ENCODE results near the gene ZNF888. TPM values are rescaled to one million over a fixed set of nuclear protein-coding genes. Genes with fewer than 3 reads are reported as not detected.
A peak's percentile ranks its signal among the peaks of the same experiment; 100 is the strongest.

The ZNF888 gene
- total RNA-seq = 11.8 and 12.3 TPM in 2 replicates

DNA sequence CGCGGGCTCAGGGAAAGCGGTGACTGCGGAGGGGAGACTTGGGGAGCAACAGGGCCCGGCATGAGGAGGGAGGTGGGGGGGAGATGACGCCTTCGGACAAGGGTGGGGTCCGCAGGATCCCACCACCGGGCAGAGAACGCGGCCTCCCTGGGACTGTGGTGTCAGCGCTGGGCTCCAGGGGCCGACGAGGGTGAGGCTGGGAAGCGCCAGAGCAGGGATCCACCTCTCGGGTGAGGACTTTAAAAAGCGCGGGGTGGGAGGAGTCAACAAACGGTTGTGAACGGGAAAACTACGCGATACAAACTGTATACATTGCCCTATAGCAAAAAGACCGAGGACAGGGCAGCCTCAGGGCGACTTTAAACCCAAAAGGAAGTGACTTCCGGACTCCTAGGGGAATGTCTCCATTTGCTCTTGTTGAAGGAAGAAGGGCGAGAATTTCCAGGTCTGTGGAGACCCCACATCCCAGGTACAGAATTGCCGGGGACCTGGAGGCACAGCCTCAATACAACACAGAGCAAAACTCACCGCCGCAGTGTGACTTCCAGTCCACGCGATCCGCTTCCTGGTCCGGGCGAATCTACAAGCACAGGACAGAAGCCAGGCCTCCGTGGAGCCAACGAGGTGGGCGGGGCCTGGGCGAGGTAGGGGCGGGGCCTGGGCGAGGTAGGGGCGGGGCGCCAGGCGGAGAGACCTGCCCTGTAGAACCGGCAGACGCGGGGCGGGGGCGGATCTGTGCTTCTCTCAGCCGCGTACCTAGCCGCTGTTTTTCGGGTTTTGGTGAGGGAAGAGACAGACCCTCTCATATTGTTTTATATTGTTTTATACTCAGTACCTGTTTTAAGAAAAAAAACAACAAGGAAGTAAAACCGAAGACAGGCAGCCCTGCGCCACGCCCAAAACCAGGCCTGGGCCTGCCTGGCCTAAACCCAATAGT is at the start of gene ZNF888:
Gene ZNF888, minus strand, starts transcription at position 588 of the 937 bp plus-strand sequence. CDS start 5,555 bp downstream, outside the sequence.

DNA sequence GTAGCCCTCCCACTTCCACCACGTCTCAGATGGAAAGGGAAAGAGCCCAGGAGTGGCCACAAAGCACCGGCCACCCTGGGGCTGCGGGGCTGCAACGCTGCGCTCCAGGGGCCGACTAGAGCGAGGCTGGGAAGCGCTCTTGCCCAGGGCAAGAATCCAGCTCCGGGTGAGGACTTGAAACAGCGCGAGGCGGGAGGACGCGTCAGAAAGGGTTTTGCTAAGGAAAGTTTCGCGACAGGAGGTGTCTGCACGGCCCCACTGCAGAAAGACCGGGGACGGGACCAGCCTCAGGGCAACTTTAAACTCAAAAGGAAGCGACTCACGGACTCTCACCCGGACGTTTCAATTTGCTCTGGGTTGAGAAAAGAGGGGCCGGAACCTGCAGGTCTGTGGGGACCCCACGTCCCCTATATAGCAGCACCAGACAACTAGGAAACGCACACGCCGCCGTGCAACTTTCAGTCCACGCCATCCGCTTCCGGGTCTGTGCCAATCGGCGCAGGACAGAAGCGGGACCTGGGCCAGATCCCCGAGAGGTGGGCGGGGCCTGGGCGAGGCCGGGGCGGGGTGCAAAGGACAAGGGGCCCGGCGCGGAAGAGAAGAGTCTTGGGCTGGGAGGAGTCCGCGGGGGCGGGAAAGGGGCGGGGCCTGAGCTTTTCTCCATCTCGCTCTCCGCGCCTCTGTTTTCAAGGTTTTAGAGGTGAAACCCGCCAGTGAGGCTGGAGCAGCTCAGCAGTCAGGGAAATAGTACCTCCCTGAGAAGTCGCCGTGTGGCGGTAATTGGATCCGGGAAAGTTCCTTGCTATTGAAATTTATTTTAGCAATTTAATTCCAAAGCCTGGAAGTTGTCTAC is 39.4 kb upstream of the ZNF888 start, which contains the start of gene ZNF816:
Gene ZNF816, minus strand, starts transcription at position 488 of the 853 bp plus-strand sequence. CDS start 6,792 bp downstream, outside the sequence.

DNA sequence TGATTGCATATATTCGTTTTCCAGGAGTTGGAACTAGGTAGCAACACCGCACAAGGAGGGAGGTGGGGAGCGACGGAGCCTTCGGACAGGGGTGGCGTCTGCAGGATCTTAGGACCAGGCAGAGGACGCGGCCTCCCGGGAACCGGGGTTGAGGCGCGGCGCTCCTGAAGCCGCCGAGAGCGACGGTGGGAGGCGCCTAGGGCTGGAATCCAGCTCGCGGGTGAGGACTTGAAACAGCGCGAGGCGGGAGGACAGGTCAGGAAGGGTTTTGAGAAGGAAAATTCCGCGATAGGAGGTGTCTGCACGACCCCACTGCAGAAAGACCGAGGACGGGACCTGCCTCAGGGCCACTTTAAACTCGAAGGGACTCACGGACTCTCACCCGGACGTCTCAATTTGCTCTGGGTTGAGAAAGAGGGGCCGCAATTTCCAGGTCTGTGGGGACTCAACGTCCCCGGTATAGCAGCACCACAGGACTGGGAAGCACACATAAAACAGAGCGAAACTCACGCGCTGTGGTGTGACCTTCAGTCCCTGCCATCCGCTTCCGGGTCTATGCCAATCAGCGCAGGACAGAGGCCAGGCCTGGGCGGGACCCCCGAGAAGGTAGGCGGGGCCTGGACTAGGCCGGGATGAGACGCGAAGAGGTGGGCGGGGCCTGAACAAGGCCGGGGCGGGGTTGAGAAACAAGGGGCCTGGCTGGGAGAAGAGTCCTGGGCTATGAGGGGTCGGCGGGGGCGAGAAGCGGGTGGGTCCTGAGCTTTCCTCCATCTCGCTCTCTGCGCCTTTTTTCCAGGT is 25.9 kb downstream of the ZNF888 start, which contains the start of gene ZNF320:
Gene ZNF320, minus strand, starts transcription at position 498 of the 798 bp plus-strand sequence. CDS start 7,380 bp downstream, outside the sequence.

DNA sequence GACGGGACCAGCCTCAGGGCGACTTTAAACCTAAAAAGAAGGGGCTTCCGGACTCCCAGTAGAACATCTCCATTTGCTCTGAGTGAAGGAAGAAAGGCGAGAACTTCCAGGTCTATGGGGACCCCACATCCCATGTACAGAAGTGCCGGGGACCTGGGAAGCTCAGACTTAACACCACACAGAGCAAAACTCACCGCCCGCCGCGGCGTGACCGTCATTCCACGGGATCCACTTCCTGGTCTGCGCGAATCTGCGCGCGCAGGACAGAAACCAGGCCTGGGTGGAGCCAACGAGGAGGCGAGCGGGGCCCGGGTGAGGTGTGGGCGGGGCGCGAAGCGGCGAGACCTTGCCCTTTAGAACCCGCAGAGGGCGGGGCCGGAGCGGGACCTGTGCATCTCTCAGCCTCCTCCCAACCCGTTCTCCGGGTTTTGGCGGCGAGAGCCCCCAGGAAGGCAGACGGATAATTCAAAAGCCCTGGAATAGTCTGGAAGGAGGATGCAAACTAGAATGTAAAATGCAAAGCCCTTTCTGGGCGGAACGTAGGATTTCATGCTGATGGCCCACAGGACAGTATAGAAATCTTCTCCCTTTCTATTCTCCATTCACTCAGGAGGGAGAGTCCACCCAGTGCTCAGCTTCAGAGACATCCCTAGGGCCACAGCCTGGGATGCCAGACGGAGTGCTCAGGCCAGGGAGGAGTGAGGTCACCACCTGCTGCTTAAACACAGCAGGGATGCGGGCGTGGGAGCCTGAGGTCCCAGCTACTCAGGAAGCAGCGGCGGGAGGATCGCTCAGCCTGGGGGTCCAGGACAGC is 65.6 kb downstream of the ZNF888 start, which contains the start of gene ZNF468:
Gene ZNF468, minus strand, starts transcription at position 242 of the 814 bp plus-strand sequence. CDS start 3,347 bp downstream, outside the sequence.

Small RNA genes within 50 kb of the gene (small RNA-seq; reads per million reads assigned to genes)
- 2.2 reads per million, percentile 80 among the genes with 10 or more reads in this experiment for gene ZNF320

Other genes starting within 250 kb of the ZNF888 start
- gene ZNF611, start 188.4 kb downstream of the ZNF888 start, total RNA-seq = 15.2 and 16.1 TPM in 2 replicates
- gene ZNF600, start 136.6 kb downstream of the ZNF888 start, total RNA-seq = 7.8 and 9.4 TPM in 2 replicates
- 15.7 and 20.3 TPM in 2 replicates for gene ZNF28, start 101.8 kb downstream of the ZNF888 start, total RNA-seq
- 29.8 and 30.1 TPM in 2 replicates for gene ZNF468, start 65.8 kb downstream of the ZNF888 start, total RNA-seq
- 17.3 and 21.5 TPM in 2 replicates for gene ZNF320, start 25.8 kb downstream of the ZNF888 start, total RNA-seq
- 14.7 and 14.9 TPM in 2 replicates for gene ZNF816, start 39.5 kb upstream of the ZNF888 start, total RNA-seq
- gene ERVV-1, start 90.5 kb upstream of the ZNF888 start, total RNA-seq = 0.39 and 1.5 TPM in 2 replicates
- gene ERVV-2, start 121.3 kb upstream of the ZNF888 start, total RNA-seq = 0.11 TPM in 1 of 2 replicates, not detected in the other
- 43.9 and 50.6 TPM in 2 replicates for gene ZNF160, start 180.0 kb upstream of the ZNF888 start, total RNA-seq
- 16.7 and 22.0 TPM in 2 replicates for gene ZNF415, start 209.5 kb upstream of the ZNF888 start, total RNA-seq
- 13.3 and 16.5 TPM in 2 replicates for gene ZNF347, start 235.6 kb upstream of the ZNF888 start, total RNA-seq